CD4-positive, alpha-beta T cell (primary cell): ENCODE measurements around the gene CCDC154. TPM values are rescaled to one million over a fixed set of nuclear protein-coding genes. Genes with fewer than 3 reads are reported as not detected.

Experiments
- ATAC-seq: fragments of 200-7000 bp; cut with Tn5 transposase; one replicate; pipeline ENCODE4 v1.10.0; 2022; ENCODE audit warnings: mild to moderate bottlenecking; ENCODE audit not compliant: poor library complexity
- CTCF ChIA-PET: fragments of 350-600 bp; sonication (Branson Sonifier 250); formaldehyde crosslinking; loops from one replicate; lab custom pipeline; 2021; ENCODE audit warnings: antibody characterized with exemption, inconsistent platforms; lab: Charles Lee
- POLR2A ChIA-PET: fragments of 350-600 bp; sonication (Branson Sonifier 250); formaldehyde crosslinking; loops from one replicate; lab custom pipeline; 2021; ENCODE audit warnings: antibody characterized with exemption, inconsistent platforms; lab: Charles Lee
- DNase-seq, 14 experiments: peaks; one replicate each; pipeline ENCODE4 v3.0.0-alpha.2; 2013 to 2020; ENCODE audit warnings: mixed read lengths in 2 of 14
- H3K27ac ChIP-seq, 2 donors: one replicate each; pipeline versions ENCODE4 v1.5.1 to v1.7.0; 2013; ENCODE audit warnings: low read length in 2 of 2, low read depth in 1 of 2, mild to moderate bottlenecking in 1 of 2
- H3K27me3 ChIP-seq, 2 experiments: 1 replicate in 1 of 2; 2 replicates in 1 of 2; pipeline versions ENCODE4 v1.6.1 to v1.7.0; 2013; ENCODE audit warnings: low read length in 2 of 2, control low read depth in 1 of 2, mild to moderate bottlenecking in 1 of 2, moderate library complexity in 1 of 2; ENCODE audit not compliant: insufficient read depth in 2 of 2, control insufficient read depth in 1 of 2
- H3K36me3 ChIP-seq: one replicate; pipeline ENCODE4 v1.6.1; 2013; ENCODE audit warnings: low read length, control low read depth; ENCODE audit not compliant: insufficient read depth
- H3K4me1 ChIP-seq: one replicate; pipeline ENCODE4 v1.6.1; 2013; ENCODE audit warnings: low read length, control low read depth; ENCODE audit not compliant: insufficient read depth
- H3K4me3 ChIP-seq: one replicate; pipeline ENCODE4 v1.5.1; 2013; ENCODE audit warnings: mild to moderate bottlenecking, low read length, moderate library complexity
- H3K9me3 ChIP-seq, 2 experiments: 1 replicate in 1 of 2; 2 replicates in 1 of 2; pipeline versions ENCODE4 v1.6.1 to v1.7.0; 2013; ENCODE audit warnings: low read length in 2 of 2, mild to moderate bottlenecking in 2 of 2, control low read depth in 1 of 2, moderate library complexity in 1 of 2; ENCODE audit not compliant: control insufficient read depth in 1 of 2, insufficient read depth in 1 of 2
- H3K27ac Mint-ChIP-seq: one replicate; pipeline ENCODE4 v1.8.0; 2020; ENCODE audit warnings: mixed read lengths
- H3K27me3 Mint-ChIP-seq: one replicate; pipeline ENCODE4 v1.8.0; 2021; ENCODE audit warnings: mixed read lengths
- H3K36me3 Mint-ChIP-seq: one replicate; pipeline ENCODE4 v1.8.0; 2021; ENCODE audit warnings: low read depth, mixed read lengths
- H3K4me1 Mint-ChIP-seq: one replicate; pipeline ENCODE4 v1.8.0; 2021; ENCODE audit warnings: low read depth, mixed read lengths
- H3K4me3 Mint-ChIP-seq: one replicate; pipeline ENCODE4 v1.8.0; 2020; ENCODE audit warnings: mild to moderate bottlenecking, mixed read lengths
- H3K9me3 Mint-ChIP-seq: one replicate; pipeline ENCODE4 v1.8.0; 2020; ENCODE audit warnings: mixed read lengths
- CTCF ChIP-seq: fragments of 200-600 bp; IDR thresholded peaks from one replicate; pipeline ENCODE4 v1.8.0; 2022; ENCODE audit warnings: antibody characterized with exemption, mild to moderate bottlenecking
- intact Hi-C, 2 experiments: fragments of 100-400 bp; cut with DNase I in 1 of 2; cut with micrococcal nuclease in 1 of 2; formaldehyde crosslinking; loops; one replicate each; pipeline versions ENCODE4 v1.15.1 to v1.9.0; 2023 to 2025; cut with DNase I, micrococcal nuclease
- total RNA-seq, 174 experiments: library from RNA in 2 of 174; stranded (reverse) in 2 of 174; gene quantifications; one replicate each; pipeline ENCODE4 v1.2.3 and lab custom pipeline; 2021 to 2026

The CCDC154 gene
- total RNA-seq, 2 experiments from 2014 or later = 2.9 to 3.0 TPM

GRCh38 chr16:1408171-1408837 lies 36.1 kb downstream of the CCDC154 start:
- peaks cover 34% of the 10 kb centered on the region for H3K4me1 Mint-ChIP-seq
- peaks cover 38% of the 10 kb centered on the region for H3K36me3 Mint-ChIP-seq
- H3K9me3 Mint-ChIP-seq = no peaks in the 10 kb centered on the region
- TF ChIP-seq CTCF = no peak
- ATAC-seq (peak; percentile 92), DNase-seq (peak; percentile 89 to 99 (median 96))
- Histone ChIP-seq H3K36me3 (peaks cover 31% of the 10 kb centered on the region), H3K27ac (peak overlapping the region in 1 of 2 donors; percentile 29), H3K4me1 (peaks cover 24% of the 10 kb centered on the region), H3K27me3 (no peaks in the 10 kb centered on the region), H3K4me3 (peak overlapping the region; percentile 51), H3K9me3 (no peaks in the 10 kb centered on the region)
- ChIA-PET CTCF (interaction anchor here (2.2 kb wide), 1 partner anchor 45 kb away, joined by 8 read pairs; no protein-coding TSS in a partner anchor), POLR2A (interaction anchor here (1.0 to 2.0 kb wide), 8 partner anchors 13 to 687 kb away, joined by 3 to 23 read pairs (median 4); partner anchors contain the start of genes ANTKMT, MAPK8IP3, NUBP2 and SPSB3)
- H3K27me3 Mint-ChIP-seq = no peaks in the 10 kb centered on the region
- intact Hi-C loops = loop anchor here in 1 of 2 experiments (5.0 kb wide), 1 partner anchor 84 kb away; the partner anchor contains the start of gene TELO2
- peak overlapping the region; percentile 68 for H3K4me3 Mint-ChIP-seq
- peak overlapping the region; percentile 71 for H3K27ac Mint-ChIP-seq

GRCh38 chr16:1407753-1408152 lies 36.6 kb downstream of the CCDC154 start:
- intact Hi-C loops = loop anchor here in 1 of 2 experiments (5.0 kb wide), 1 partner anchor 85 kb away; the partner anchor contains the start of gene TELO2
- DNase-seq = no peak
- no peaks in the 10 kb centered on the region for H3K9me3 ChIP-seq
- H3K36me3 Mint-ChIP-seq = peaks cover 44% of the 10 kb centered on the region
- no peak overlapping the region for H3K27ac ChIP-seq
- H3K27me3 ChIP-seq = no peaks in the 10 kb centered on the region
- H3K4me1 Mint-ChIP-seq = peaks cover 33% of the 10 kb centered on the region
- no peak for ATAC-seq
- peaks cover 19% of the 10 kb centered on the region for H3K4me1 ChIP-seq
- H3K9me3 Mint-ChIP-seq = no peaks in the 10 kb centered on the region
- ChIA-PET CTCF (interaction anchor here (2.2 kb wide), 1 partner anchor 44 kb away, joined by 8 read pairs; no protein-coding TSS in a partner anchor), POLR2A (interaction anchor here (1.0 to 2.0 kb wide), 8 partner anchors 13 to 687 kb away, joined by 3 to 23 read pairs (median 4); partner anchors contain the start of genes ANTKMT, MAPK8IP3, NUBP2 and SPSB3)
- H3K27me3 Mint-ChIP-seq = no peaks in the 10 kb centered on the region
- H3K4me3 ChIP-seq = peak overlapping the region; percentile 51
- no peak for TF ChIP-seq CTCF
- H3K27ac Mint-ChIP-seq = peak overlapping the region; percentile 71
- peak overlapping the region; percentile 68 for H3K4me3 Mint-ChIP-seq
- peaks cover 37% of the 10 kb centered on the region for H3K36me3 ChIP-seq

GRCh38 chr16:1403733-1404132 lies 40.6 kb downstream of the CCDC154 start:
- H3K27me3 ChIP-seq = no peaks in the 10 kb centered on the region
- H3K27me3 Mint-ChIP-seq = no peaks in the 10 kb centered on the region
- peaks cover 13% of the 10 kb centered on the region for H3K4me1 Mint-ChIP-seq
- H3K36me3 ChIP-seq = peaks cover 60% of the 10 kb centered on the region
- no peaks in the 10 kb centered on the region for H3K9me3 ChIP-seq
- intact Hi-C loops = no loop called here
- H3K9me3 Mint-ChIP-seq = no peaks in the 10 kb centered on the region
- no peak for ATAC-seq
- H3K4me1 ChIP-seq = peaks cover 16% of the 10 kb centered on the region
- H3K4me3 ChIP-seq = no peak overlapping the region
- DNase-seq = no peak
- peaks cover 55% of the 10 kb centered on the region for H3K36me3 Mint-ChIP-seq
- TF ChIP-seq CTCF = no peak
- ChIA-PET CTCF (no interaction called here), POLR2A (no interaction called here)
- no peak overlapping the region for H3K4me3 Mint-ChIP-seq
- H3K27ac Mint-ChIP-seq = no peak overlapping the region
- H3K27ac ChIP-seq = no peak overlapping the region
